Prostate gland (tissue), 2 donors: ENCODE data around the gene TAF11L3. TPM values are rescaled to one million over a fixed set of nuclear protein-coding genes. Genes with fewer than 3 reads are reported as not detected.
"Not testable (repeated sequence)": the region's sequence is repeated elsewhere in the genome, so short reads cannot be mapped to it uniquely, and the experiment has no call there.

Source experiments
- DNase-seq: peaks from one replicate; pipeline ENCODE4 v3.0.0-alpha.2; 2019; ENCODE audit warnings: low spot score
- H3K27ac ChIP-seq, 2 donors: fragments of 200-600 bp; sonication (generic); 2 replicates each; pipeline ENCODE4 v1.5.1; 2017 to 2019
- H3K27me3 ChIP-seq: fragments of 200-600 bp; sonication (generic); replicated peaks from 2 replicates; pipeline ENCODE4 v1.5.1; 2019; ENCODE audit not compliant: insufficient read depth
- H3K36me3 ChIP-seq, 2 donors: fragments of 200-600 bp; sonication (generic); 1 replicate in 1 of 2; 2 replicates in 1 of 2; pipeline versions ENCODE4 v1.5.1 to v1.8.1; 2017 to 2019
- H3K4me1 ChIP-seq: fragments of 200-600 bp; sonication (generic); replicated peaks from 2 replicates; pipeline ENCODE4 v1.5.1; 2019
- H3K4me3 ChIP-seq, 2 donors: fragments of 200-600 bp; sonication (generic); 2 replicates each; pipeline ENCODE4 v1.5.1; 2017 to 2019
- H3K9me3 ChIP-seq: fragments of 200-600 bp; sonication (generic); 2 replicates; pipeline ENCODE4 v1.5.1; 2017
- CTCF ChIP-seq, 4 experiments: fragments of 200-600 bp in 2 of 4; fragments of 450-650 bp in 2 of 4; sonication (generic) in 2 of 4; IDR thresholded peaks; 1 replicate in 3 of 4; 2 replicates in 1 of 4; pipeline ENCODE4 v1.5.1; 2016 to 2019; ENCODE audit warnings: antibody characterized with exemption in 4 of 4, mild to moderate bottlenecking in 2 of 4, moderate library complexity in 2 of 4
- POLR2A ChIP-seq: fragments of 450-650 bp; IDR thresholded peaks from one replicate; pipeline ENCODE4 v1.6.1; 2016; ENCODE audit warnings: antibody characterized with exemption, mild to moderate bottlenecking
- POLR2AphosphoS5 ChIP-seq: sonication (generic); formaldehyde crosslinking; IDR thresholded peaks from one replicate; pipeline ENCODE4 v1.6.1; 2017; ENCODE audit warnings: antibody characterized with exemption
- WGBS: methylation state at CpG from one replicate; pipeline ENCODE4 v1.1.5; 2018; 5-methylcytosine and 5-hydroxymethylcytosine counted together
- intact Hi-C: fragments of 100-400 bp; cut with DNase I; formaldehyde crosslinking; loops from one replicate; pipeline ENCODE4 v1.14.2; 2022
- total RNA-seq, 2 donors: library from RNA; depleted of rRNA; stranded (reverse); fragments of >200 nt; gene quantifications; one replicate each; pipeline ENCODE4 v1.1.0, GENCODE V29; 2016

The TAF11L3 gene
- total RNA-seq, 2 donors from 2014 or later, result not detected

- no peak for DNase-seq
- intact Hi-C loops, result no loop called here
- H3K9me3 ChIP-seq, result no peaks in the 10 kb centered on the region
- no peaks in the 10 kb centered on the region for H3K27me3 ChIP-seq
- H3K36me3 ChIP-seq, result no peaks in the 10 kb centered on the region
- H3K27ac ChIP-seq, result no peak overlapping the region
- no peak overlapping the region for H3K4me3 ChIP-seq
- 48% methylated on average over 2 of the region's 2 CpGs for WGBS
- TF ChIP-seq POLR2AphosphoS5, result no peak
- no peak for TF ChIP-seq CTCF (IDR thresholded peaks at IDR 0.05)
- TF ChIP-seq POLR2A, result no peak
- no peaks in the 10 kb centered on the region for H3K4me1 ChIP-seq
Measured at GRCh38 chr5:17482790-17483189, 35.4 kb upstream of the TAF11L3 start.

- H3K27ac ChIP-seq, H3K9me3 ChIP-seq, intact Hi-C loops, H3K4me1 ChIP-seq, H3K27me3 ChIP-seq, H3K36me3 ChIP-seq, H3K4me3 ChIP-seq, DNase-seq: not testable (repeated sequence)
- 93% methylated on average over 10 of the region's 10 CpGs for WGBS
Measured at GRCh38 chr5:17486464-17487173, 31.5 kb upstream of the TAF11L3 start.

GRCh38 chr5:17487174-17487512 lies 31.0 kb upstream of the TAF11L3 start:
- intact Hi-C loops, result no loop called here
- 96% methylated on average over 1 of the region's 1 CpG for WGBS
- no peak for DNase-seq
- H3K9me3 ChIP-seq, result no peaks in the 10 kb centered on the region
- H3K4me3 ChIP-seq, result no peak overlapping the region
- no peaks in the 10 kb centered on the region for H3K4me1 ChIP-seq
- H3K27ac ChIP-seq, result no peak overlapping the region
- no peaks in the 10 kb centered on the region for H3K36me3 ChIP-seq
- no peaks in the 10 kb centered on the region for H3K27me3 ChIP-seq
- TF ChIP-seq POLR2AphosphoS5 (no peak), POLR2A (no peak), CTCF (IDR thresholded peaks at IDR 0.05) (no peak)

- H3K27ac ChIP-seq, intact Hi-C loops, H3K27me3 ChIP-seq, H3K4me3 ChIP-seq, H3K36me3 ChIP-seq, H3K9me3 ChIP-seq, DNase-seq, H3K4me1 ChIP-seq: not testable (repeated sequence)
- 96% methylated on average over 23 of the region's 23 CpGs for WGBS
Measured at GRCh38 chr5:17491257-17491656, 26.9 kb upstream of the TAF11L3 start.

- H3K27me3 ChIP-seq, result no peaks in the 10 kb centered on the region
- no peaks in the 10 kb centered on the region for H3K36me3 ChIP-seq
- TF ChIP-seq POLR2A (no peak), CTCF (IDR thresholded peaks at IDR 0.05) (no peak), POLR2AphosphoS5 (no peak)
- H3K4me3 ChIP-seq, result no peak overlapping the region
- WGBS, result 92% methylated on average over 3 of the region's 3 CpGs
- no peak overlapping the region for H3K27ac ChIP-seq
- no peaks in the 10 kb centered on the region for H3K9me3 ChIP-seq
- no peaks in the 10 kb centered on the region for H3K4me1 ChIP-seq
- intact Hi-C loops, result no loop called here
- no peak for DNase-seq
Measured at GRCh38 chr5:17492770-17493169, 25.4 kb upstream of the TAF11L3 start.

- DNase-seq, result no peak
- H3K9me3 ChIP-seq, result no peaks in the 10 kb centered on the region
- no peak overlapping the region for H3K4me3 ChIP-seq
- no peaks in the 10 kb centered on the region for H3K36me3 ChIP-seq
- intact Hi-C loops, result no loop called here
- no peaks in the 10 kb centered on the region for H3K4me1 ChIP-seq
- whole genome bisulfite sequencing, result 74% methylated on average over 4 of the region's 4 CpGs
- no peaks in the 10 kb centered on the region for H3K27me3 ChIP-seq
- no peak overlapping the region for H3K27ac ChIP-seq
- TF ChIP-seq POLR2A (no peak), POLR2AphosphoS5 (no peak), CTCF (IDR thresholded peaks at IDR 0.05) (no peak)
Measured at GRCh38 chr5:17497446-17497845, 20.7 kb upstream of the TAF11L3 start.

GRCh38 chr5:17497931-17498330 lies 20.2 kb upstream of the TAF11L3 start, which contains the start of gene TAF11L2:
Gene TAF11L2 (plus strand): TSS chr5:17498231.
- intact Hi-C loops, H3K9me3 ChIP-seq, H3K36me3 ChIP-seq, H3K4me1 ChIP-seq, DNase-seq, H3K4me3 ChIP-seq, H3K27me3 ChIP-seq, H3K27ac ChIP-seq: not testable (repeated sequence)
- WGBS, result 95% methylated on average over 8 of the region's 8 CpGs
